NCI-H345 treated with DMSO at 0.1 percent for 48 hours (cell line): ENCODE measurements around the gene AIDA.
A peak's percentile ranks its signal among the peaks of the same experiment; 100 is the strongest.
"Not testable (repeated sequence)": the region's sequence is repeated elsewhere in the genome, so short reads cannot be mapped to it uniquely, and the experiment has no call there.

ENCODE experiments used
- DNase-seq: peaks from one replicate; lab custom pipeline; 2025; ENCODE audit not compliant: unreplicated experiment; lab: John Stamatoyannopoulos, UW

The AIDA gene, protein sequence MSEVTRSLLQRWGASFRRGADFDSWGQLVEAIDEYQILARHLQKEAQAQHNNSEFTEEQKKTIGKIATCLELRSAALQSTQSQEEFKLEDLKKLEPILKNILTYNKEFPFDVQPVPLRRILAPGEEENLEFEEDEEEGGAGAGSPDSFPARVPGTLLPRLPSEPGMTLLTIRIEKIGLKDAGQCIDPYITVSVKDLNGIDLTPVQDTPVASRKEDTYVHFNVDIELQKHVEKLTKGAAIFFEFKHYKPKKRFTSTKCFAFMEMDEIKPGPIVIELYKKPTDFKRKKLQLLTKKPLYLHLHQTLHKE

DNA sequence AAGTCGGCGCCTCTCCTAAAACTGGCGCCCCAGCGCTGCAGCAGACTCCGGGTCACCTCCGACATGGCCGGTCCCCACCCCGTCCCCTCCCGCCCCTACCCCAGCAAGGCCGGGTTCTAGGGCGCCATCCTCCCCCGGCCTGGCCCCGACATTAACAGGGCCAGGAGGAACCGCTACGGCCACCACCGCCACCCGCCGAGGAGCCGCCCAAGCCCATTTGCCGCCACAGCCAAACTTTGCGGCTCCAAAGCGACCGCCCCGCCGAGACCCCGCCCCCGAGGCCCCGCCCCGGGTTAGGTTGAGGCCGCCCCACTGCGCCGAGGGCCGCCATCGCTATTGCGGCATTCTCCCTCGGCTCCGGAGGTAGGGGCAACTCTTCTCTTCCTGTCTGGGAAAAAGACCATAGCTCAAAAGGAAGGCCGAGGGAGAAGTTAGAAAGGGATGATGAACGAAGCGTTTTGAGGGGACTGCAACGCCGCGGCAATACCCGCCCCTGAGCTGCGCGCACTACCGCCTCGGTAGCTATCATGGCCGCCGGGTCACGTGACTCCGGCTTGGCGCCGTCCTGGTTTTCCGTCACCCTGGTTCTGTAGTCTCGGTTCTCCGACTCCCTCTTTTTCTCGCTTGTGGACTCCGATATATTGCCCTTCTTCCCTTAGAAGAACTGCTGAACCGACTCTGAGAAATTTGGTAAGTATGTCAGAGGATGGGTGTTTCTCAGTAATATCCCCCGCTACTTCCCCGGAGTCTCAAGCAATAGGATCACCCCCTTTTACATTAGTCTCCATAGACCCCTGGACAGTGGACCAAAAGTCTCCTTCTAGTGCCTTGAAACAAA is at the start of gene AIDA, which contains the start of gene BROX:
Gene AIDA, minus strand, starts transcription at position 239 of the 838 bp plus-strand sequence. Its CDS starts 174 bp downstream, at position 65.
Gene BROX, plus strand, starts transcription at position 312 of the 838 bp plus-strand sequence. CDS start 3,136 bp downstream, outside the sequence.
- DNase-seq: peak; percentile 89

DNA sequence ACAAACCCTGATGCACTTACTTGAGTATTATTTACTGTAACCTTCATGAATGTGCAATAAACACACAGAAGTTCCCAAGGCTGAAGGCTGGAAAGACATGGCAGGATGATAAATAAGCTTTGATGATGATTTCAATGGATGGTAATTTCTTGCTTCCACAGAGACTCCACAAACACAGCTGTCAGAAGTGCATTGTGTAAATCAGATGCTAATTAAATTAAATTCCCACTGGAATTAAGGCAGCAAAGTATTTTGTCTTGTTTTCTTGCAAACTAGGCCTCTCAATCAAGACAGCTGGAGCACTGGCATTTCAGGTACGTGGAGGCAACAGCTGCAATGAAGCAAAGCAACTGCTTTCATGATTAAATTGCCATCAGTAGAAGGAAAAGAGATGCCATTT is 48.8 kb upstream of the AIDA start:
- DNase-seq: no peak

DNA sequence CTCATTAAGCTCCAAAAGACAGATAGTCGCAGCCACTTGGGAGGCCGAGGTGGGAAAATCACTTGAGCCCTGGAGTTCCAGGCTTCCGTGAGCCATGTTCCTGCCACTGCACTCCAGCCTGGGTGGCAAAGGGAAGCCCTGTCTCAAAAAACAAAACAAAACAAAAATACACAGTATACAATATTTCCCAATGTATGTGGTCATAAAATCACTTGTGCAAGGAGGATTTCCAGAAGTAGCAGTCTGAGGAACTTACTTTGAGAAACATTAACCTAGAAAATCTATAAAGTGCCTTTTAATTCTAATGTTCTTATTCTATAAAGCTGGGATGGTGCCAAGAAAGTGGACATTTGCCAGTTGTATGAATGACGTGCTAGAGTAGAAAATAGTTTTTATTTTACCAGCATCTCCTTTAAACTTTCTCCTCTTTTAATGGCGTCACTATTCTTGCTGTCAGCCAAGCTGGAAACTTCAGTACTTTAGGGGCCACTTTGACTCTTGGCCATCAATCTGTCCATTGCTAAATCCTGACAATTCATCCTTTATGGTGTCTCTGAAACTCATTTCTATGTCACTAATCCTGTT is 47.3 kb upstream of the AIDA start:
- no peak for DNase-seq

DNA sequence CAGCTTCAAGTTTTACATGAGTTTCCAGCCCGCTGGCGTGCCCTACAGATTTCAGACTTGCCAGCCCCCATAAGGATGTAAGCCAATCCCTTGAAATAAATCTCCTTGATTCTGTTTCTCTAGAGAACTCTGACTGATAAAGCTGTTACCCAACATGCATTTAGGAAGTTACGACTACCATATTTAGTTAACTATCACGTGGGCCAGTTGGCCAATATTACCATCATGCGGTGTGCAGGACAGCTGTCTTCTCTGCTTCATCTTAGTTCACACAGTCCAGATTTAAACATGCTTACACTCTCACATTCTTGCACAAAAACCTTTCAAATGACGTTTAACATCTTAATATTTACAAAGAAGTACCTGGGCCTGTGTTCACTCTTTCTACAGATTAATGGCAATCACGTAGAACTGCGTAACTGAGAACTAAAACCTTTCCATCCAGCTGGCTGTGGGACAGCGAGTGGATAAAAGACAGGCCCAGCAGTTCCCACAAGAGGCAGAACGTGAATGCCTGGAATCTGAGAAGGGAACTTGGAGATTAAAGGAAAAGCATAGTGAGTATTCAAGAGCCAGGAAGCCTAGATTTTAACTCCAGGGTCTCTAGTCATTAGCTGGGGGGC is 45.5 kb upstream of the AIDA start:
- DNase-seq: no peak

DNA sequence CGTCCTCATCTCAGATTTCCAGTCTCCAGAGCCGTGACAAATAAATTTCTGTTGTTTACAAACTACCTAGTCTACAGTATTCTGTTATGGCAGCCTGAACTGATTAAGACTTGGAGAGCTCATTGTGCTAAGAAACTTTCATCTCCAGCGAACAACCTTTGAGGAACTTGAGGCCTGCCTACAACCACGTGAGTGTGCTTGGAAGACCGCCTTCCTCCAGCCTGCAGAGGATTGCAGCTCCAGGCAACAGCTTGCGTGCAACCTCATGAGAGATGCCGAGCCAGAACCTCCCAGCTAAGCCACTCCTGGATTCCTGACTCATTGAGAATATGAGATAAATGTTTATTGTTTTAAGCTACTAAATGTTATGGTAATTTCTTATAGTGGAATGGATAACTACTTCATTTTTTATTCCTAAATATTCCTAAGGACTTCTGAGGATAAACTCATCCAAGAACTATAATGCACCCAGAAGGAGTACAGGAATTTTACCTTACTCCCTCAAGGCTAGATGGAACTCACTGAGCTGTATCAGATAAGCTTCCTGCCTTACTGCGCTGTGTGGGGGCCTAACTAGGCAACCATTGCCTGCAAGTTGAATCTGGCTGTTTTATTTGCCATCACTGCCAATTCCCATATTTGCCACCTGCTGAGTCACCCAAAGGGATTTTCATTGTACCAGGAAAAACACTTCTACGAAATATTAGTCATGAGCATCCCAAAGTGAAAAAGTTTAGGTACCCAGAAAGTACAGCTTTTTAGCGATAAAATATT is 42.3 kb upstream of the AIDA start:
- no peak for DNase-seq

DNA sequence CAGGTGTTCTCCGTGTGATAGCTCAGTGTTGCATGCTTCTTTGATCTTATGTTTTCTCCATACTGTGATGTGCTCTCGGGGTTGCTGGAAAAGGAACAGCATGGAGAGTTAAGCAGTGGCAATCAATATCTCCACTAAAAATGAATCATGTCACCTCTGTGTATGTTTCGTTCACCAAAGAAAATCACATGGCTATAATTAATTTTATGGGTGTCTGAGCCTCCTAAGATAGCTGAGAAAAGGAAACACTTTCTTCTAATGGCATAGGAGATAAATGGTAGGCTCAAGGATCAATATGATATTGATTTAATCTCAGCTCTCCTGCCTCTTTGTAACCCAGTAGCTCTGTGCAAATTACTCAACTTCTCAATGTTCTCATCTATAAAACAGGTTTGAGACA is 39.0 kb upstream of the AIDA start:
- no peak for DNase-seq

DNA sequence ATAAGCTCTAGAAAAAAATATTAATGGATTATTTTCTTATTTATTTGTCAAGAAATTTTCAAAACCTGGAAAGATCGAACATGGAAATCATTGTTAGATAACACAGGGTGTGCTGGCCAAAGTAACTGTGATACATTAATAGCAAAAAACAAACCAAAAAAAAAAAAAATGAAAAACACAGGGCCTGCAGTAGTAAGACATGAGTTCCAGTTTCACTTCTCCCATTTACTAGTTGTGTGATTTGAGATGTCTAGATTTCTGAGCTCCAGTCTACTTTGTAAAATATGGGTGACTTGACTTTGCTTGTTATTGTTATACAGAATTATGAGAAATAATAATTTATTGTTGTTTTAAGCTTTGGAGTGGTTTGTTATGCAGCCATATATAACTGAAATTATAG is 38.4 kb upstream of the AIDA start:
- no peak for DNase-seq

DNA sequence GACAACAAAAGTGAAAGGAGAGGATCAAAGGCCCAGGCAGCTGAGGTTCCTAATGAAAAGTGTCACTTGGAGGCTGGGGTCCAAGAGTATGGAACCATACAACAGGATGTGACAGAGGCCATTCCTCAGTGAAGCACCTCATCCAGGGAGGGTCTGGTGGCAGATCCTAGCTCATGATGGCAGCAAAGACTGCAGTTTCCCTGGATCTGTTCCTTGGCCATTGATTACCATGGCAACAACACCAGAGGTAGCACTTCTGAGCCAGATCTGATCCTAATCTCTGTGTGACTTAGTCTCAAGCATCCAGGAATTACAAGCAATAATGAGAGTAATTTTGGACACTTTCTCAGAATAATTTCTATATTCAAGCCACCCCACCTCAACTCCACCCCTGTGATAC is 37.6 kb upstream of the AIDA start:
- DNase-seq: no peak

DNA sequence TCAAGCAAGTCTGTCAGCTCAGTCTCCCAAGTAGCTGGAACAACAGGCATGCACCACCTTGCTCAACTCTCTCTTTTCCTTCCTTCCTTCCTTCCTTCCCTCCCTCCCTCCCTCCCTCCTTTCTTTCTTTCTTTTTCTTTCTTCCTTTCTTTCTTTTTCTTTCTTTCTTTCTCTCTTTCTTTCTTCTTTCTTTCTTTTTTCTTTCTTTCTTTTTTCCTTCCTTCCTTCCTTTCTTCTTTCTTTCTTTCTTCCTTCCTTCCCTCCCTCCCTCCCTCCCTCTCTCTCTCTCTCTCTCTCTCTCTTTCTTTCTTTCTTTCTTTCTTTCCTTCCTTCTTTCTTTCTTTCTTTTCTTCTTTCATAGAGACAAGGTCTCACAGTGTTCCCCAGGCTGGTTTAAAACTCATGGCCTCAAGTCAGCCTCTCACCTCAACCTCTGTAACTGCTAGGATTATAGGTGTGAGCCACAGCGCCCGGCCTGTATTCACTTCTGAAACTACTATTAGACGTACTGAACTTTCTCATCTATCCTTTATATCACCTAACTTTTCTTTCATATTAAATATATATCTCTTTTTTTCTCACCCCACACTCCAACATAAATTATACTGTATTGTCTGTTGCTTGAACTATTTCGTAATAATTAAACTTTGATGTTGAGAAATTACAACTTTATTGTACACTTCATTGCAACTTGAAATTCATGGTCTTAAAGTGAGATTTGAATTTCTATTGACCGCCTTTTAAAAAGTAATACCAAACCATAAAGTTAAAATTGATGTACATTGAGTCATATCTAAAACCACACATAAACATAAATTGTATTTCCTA is 29.6 kb upstream of the AIDA start:
- DNase-seq: not testable (repeated sequence)

DNA sequence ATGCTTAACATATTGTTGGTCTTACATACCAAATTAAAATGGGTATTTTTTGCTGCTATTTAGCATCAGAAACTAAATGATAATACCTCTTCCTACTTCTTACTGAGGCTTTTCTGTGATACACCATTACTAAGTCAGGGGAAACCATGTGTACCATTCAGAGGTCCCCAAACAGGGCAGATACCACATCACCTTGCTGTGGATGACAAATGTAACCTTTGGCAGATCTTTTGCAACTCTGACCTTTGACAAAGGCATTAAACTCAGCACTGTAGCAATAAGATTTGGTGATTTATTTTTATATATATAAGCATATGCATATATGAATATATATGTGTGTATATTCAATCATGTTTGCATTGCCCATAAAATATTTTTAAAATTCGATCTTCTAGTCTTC is 27.6 kb upstream of the AIDA start:
- no peak for DNase-seq

DNA sequence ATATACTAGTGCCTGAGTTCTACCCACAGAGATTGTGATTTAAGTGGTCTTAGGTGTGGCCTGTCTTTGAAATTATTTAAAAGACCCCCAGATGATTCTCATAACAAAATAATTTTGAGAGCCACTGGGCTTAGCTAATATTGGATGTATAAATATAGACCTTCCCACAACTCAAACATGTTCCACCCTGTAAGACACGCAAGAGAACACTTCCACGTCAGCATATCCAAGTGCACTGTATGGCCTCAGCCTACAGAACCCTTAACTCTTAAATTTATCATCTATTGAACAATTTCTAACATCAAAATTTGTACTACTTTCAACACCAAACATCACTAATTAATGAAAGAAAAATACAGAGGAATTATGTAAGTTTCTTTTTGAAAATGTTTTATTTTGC is 27.2 kb upstream of the AIDA start:
- DNase-seq: no peak

DNA sequence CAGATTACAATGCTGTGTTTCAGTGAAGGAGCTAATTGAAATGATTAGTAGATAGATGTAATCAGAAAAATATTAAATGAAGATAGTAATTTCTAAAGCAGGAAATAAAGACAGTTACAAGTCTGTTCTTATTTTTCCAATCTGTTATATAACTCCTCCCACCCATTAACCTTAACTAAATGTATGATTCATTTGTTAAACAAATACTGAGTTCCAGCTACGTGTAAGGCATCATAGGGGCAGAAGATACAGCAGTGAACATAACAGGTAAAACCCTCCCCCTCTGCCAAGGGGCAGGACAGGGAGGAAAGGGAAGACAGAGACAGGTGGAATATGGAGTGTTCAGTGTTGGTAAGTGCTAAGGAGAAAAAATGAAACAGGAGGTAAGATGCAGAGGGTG is 24.7 kb upstream of the AIDA start, which contains the start of gene FAM177B:
Gene FAM177B, plus strand, starts transcription at position 231 of the 400 bp plus-strand sequence. CDS start 9,344 bp downstream, outside the sequence.
- DNase-seq: no peak

DNA sequence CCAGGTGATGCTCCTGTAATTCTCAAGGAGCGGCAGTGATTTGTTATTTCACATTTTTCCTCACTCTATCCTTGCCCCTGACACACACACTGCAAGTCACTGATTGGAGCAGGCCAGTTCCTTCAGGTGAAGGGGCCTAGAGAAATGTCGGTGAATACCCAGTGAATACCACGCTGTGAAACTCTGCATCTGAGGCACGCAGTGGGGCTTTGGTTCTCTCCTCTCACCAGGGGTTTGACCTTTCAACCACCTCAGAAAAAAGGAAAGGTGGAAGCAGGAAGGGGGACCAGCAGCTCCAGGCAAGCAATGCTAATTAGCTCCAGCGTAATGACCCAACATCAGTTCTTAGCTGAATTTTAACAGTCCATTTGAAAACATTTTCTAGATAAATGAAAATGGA is 24.2 kb upstream of the AIDA start:
- DNase-seq: no peak

DNA sequence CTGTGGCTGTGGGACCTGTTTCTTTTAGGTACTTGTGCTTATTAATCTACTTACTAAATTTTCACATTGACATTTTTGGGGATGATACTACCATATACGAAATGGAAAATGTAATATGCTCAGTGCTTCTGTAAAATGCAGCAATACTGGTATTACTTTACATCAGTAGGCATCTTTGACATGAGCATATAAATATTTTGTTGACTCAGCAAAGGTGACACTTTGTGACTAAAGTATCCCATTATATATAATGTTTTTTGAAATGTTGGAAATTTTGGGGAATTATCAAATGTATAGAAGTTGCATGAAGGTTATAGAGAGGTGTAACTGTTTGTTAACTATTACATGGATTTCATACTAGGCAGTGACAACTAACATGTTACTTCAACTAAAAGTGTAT is 22.4 kb upstream of the AIDA start:
- no peak for DNase-seq

DNA sequence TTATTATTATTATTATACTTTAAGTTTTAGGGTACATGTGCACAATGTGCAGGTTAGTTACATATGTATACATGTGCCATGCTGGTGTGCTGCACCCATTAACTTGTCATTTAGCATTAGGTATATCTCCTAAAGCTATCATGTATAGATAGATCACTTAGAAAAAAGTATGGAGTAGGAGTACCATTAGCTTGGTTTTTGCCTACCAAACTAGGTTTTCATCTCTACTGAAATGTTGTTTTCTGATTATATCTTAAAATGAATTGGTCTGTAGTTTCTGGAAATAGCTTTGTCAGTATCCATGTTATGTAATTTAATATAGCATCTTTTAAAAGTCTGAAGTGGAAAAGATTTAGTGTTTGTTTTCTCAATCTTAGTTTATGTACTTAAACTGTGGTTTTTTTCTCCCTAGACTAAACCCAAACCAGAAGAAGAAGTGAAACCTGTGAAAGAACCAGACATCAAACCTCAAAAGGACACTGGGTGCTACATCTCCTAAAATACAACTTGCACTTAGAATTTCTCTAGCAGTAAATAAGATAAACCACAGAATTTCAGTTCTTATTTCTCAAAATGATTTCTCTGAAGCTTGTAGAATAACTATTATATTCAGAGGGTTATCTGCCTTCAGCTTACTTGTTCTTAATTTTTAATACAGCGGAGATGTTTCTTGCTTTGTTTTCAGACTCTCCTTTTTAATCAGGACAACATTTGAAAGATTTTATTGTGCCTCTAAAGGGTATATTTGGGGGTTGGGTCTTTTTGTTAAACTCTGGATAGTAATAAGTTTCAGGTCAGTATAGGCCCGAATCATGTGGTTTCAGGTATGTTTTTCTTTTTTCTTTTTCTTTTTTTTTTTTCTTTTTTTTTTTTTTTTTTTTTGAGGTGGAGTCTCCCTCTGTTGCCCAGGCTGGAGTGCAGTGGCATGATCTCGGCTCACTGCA is 20.2 kb upstream of the AIDA start:
- no peak for DNase-seq

DNA sequence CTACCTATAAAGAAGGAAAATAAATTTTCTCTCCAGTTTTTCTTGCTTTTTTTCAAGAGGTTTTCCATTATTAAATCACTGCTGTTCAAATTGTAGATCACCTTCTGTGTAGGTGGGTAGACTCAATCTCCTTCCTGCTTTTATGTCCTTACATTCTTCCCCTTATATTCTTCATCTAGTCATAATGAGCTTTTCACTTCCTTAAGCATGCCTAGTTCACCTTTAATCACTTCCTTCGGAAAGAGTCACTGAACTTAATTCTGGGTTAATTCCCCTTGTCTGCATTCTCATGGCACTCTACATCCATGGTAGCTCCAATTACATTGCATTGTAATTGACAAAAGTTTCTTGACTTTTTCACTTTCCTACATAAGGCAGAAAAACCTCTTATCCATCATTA is 18.6 kb upstream of the AIDA start:
- DNase-seq: no peak

DNA sequence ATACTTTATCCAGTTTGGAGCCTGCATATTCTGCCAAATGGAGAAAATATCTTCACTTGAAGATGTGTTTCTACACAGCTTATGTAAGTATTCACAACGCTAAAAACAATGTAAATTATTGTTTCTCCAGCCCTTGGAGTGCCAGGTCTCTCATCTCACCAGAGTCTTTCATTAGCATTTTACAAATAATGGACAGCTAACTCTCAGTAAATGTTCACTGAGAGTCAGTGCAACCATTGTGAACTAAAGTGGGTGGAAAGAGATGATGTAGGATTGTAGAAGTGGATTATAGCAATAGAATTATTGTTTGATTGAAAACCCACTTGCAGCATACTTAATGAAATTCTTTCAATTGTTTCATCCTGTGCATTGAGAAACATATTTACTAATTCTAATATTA is 16.5 kb upstream of the AIDA start:
- no peak for DNase-seq

DNA sequence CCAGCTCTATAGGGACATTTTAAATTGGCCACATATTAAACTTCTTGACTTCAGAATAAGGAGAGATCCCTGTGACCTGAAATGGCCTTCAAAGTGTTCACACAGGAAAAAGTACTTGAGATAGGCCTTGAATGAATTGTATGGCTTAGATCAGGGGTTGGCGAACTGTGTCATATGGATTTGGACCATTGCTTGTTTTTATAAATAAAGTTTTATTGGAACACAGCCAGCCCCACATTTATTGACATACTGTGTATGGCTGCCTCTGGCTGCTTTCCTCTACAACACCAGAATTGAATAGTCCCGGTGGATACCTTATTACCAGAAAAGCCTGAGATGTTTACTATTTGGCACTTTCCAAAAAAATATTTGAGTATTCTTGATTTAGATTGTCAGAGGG is 4.1 kb upstream of the AIDA start:
- no peak for DNase-seq
